HG02885 (cell line): Measurements from ENCODE around the gene CDH4.
"Not testable (repeated sequence)": the region's sequence is repeated elsewhere in the genome, so short reads cannot be mapped to it uniquely, and the experiment has no call there.

ENCODE experiments used
- ATAC-seq: cut with Tn5 transposase; IDR thresholded peaks from one replicate; pipeline ENCODE4 v1.9.1; 2021; ENCODE audit warnings: mild to moderate bottlenecking; ENCODE audit not compliant: unreplicated experiment, poor library complexity

CDH4 gene

GRCh38 chr20:61976644-61977418, 724.8 kb downstream of the CDH4 start:
- no peak for ATAC-seq

- no peak for ATAC-seq
Observed at GRCh38 chr20:61977419-61977786, 725.3 kb downstream of the CDH4 start.

GRCh38 chr20:61978491-61978890, 726.4 kb downstream of the CDH4 start:
- no peak for ATAC-seq

- no peak for ATAC-seq
Observed at GRCh38 chr20:61979090-61979489, 727.0 kb downstream of the CDH4 start.

GRCh38 chr20:61979701-61980635, 727.9 kb downstream of the CDH4 start:
- no peak for ATAC-seq

- ATAC-seq: no peak
Observed at GRCh38 chr20:61980647-61981583, 728.9 kb downstream of the CDH4 start.

- ATAC-seq: not testable (repeated sequence)
Observed at GRCh38 chr20:61981691-61982090, 729.6 kb downstream of the CDH4 start.

GRCh38 chr20:61982191-61982950, 730.3 kb downstream of the CDH4 start:
- no peak for ATAC-seq

- no peak for ATAC-seq
Observed at GRCh38 chr20:61982951-61983315, 730.9 kb downstream of the CDH4 start.

GRCh38 chr20:61983965-61984364, 731.9 kb downstream of the CDH4 start:
- no peak for ATAC-seq

GRCh38 chr20:61984431-61984830, 732.4 kb downstream of the CDH4 start:
- ATAC-seq: not testable (repeated sequence)

GRCh38 chr20:61985096-61985495, 733.0 kb downstream of the CDH4 start:
- no peak for ATAC-seq

GRCh38 chr20:61986762-61987321, 734.8 kb downstream of the CDH4 start:
- ATAC-seq: no peak

GRCh38 chr20:61988665-61989064, 736.6 kb downstream of the CDH4 start:
- ATAC-seq: no peak

- ATAC-seq: no peak
Observed at GRCh38 chr20:61989741-61990140, 737.7 kb downstream of the CDH4 start.
